AG04449 (cell line): ENCODE results near the gene PCF11.

ENCODE experiments used
- CTCF ChIA-PET: fragments of 350-600 bp; formaldehyde crosslinking; extraction: SDS; loops from one replicate; lab custom pipeline; 2021; ENCODE audit warnings: antibody characterized with exemption; lab: Yijun Ruan, JAX
- POLR2A ChIA-PET: fragments of 400-600, 350-600 bp; formaldehyde crosslinking; extraction: SDS; loops from one replicate; lab custom pipeline; 2020; ENCODE audit warnings: antibody characterized with exemption, inconsistent platforms; lab: Yijun Ruan, JAX
- DNase-seq: peaks from one replicate; pipeline ENCODE4 v3.0.0-alpha.2; 2010; ENCODE audit warnings: low read depth, low spot score
- H3K4me3 ChIP-seq: 2 replicates; pipeline ENCODE4 v1.5.1; 2011; ENCODE audit warnings: low read depth, mild to moderate bottlenecking, control low read depth, low read length
- TF ChIP-seq, protein P1 (sequence below): IDR thresholded peaks from one replicate; pipeline ENCODE4 v1.5.1; 2011; ENCODE audit warnings: mild to moderate bottlenecking, moderate library complexity, low read length, control low read depth, inconsistent platforms; ENCODE audit not compliant: insufficient read depth; ENCODE audit errors: missing control alignments

The PCF11 gene

GRCh38 chr11:83151274-83151977, 5.5 kb upstream of the PCF11 start:
- ChIA-PET POLR2A (no interaction called here), CTCF (no interaction called here)
- no peak for DNase-seq
- H3K4me3 ChIP-seq, result no peak overlapping the region
- TF ChIP-seq, protein P1, sequence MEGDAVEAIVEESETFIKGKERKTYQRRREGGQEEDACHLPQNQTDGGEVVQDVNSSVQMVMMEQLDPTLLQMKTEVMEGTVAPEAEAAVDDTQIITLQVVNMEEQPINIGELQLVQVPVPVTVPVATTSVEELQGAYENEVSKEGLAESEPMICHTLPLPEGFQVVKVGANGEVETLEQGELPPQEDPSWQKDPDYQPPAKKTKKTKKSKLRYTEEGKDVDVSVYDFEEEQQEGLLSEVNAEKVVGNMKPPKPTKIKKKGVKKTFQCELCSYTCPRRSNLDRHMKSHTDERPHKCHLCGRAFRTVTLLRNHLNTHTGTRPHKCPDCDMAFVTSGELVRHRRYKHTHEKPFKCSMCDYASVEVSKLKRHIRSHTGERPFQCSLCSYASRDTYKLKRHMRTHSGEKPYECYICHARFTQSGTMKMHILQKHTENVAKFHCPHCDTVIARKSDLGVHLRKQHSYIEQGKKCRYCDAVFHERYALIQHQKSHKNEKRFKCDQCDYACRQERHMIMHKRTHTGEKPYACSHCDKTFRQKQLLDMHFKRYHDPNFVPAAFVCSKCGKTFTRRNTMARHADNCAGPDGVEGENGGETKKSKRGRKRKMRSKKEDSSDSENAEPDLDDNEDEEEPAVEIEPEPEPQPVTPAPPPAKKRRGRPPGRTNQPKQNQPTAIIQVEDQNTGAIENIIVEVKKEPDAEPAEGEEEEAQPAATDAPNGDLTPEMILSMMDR, result no peak

DNA sequence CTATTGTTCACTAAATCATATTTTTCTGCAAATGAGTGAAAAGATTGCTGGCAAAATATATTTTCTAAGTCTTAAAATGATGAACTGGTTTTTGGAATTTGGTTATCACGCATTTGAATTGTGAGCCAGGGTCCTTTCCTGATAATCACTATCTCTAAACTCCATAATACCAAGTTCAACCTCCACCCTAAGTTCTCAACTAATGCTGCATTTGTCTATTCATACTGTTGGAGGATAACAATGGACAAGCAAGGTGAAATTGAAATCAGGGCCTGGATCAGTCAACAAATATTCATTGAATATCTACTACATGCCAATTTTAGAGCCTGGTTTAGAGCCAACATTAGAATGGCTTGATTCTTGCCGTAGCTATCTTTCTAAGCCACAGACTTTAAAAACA, 4.7 kb upstream of the PCF11 start:
- TF ChIP-seq, protein P1, result no peak
- H3K4me3 ChIP-seq, result no peak overlapping the region
- POLR2A ChIA-PET, result no interaction called here
- no peak for DNase-seq
- CTCF ChIA-PET, result no interaction called here

DNA sequence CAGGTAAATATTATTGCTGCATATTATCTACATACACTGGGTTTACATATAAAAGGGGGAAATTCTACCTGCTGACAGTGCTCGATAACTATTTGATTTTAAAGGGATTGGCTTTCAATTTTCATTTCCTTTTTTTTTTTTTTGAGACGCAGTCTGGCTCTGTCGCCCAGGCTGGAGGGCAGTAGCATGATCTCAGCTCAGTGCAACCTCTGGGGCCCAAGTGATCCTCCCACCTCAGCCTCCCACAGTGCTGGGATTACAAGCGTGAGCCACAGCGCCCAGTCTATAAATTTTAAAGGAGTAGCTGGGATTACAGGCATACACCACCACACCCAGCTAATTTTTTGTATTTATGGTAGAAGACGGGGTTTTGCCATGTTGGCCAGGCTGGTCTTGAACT, 3.2 kb upstream of the PCF11 start:
- DNase-seq, result no peak
- TF ChIP-seq, protein P1, result no peak
- ChIA-PET CTCF (no interaction called here), POLR2A (no interaction called here)
- H3K4me3 ChIP-seq, result no peak overlapping the region

GRCh38 chr11:83156144-83156995, 561 bp upstream of the PCF11 start:
- POLR2A ChIA-PET, result interaction anchor here (0.9 to 2.5 kb wide), 10 partner anchors 8 to 255 kb away, joined by 3 to 18 read pairs (median 5); partner anchors contain the start of genes DDIAS, PRCP and RAB30
- CTCF ChIA-PET, result interaction anchor here (0.9 to 1.4 kb wide), 2 partner anchors 20 to 67 kb away, joined by 3 read pairs; no protein-coding TSS in a partner anchor
- H3K4me3 ChIP-seq, result peak overlapping the region; percentile 73

DNA sequence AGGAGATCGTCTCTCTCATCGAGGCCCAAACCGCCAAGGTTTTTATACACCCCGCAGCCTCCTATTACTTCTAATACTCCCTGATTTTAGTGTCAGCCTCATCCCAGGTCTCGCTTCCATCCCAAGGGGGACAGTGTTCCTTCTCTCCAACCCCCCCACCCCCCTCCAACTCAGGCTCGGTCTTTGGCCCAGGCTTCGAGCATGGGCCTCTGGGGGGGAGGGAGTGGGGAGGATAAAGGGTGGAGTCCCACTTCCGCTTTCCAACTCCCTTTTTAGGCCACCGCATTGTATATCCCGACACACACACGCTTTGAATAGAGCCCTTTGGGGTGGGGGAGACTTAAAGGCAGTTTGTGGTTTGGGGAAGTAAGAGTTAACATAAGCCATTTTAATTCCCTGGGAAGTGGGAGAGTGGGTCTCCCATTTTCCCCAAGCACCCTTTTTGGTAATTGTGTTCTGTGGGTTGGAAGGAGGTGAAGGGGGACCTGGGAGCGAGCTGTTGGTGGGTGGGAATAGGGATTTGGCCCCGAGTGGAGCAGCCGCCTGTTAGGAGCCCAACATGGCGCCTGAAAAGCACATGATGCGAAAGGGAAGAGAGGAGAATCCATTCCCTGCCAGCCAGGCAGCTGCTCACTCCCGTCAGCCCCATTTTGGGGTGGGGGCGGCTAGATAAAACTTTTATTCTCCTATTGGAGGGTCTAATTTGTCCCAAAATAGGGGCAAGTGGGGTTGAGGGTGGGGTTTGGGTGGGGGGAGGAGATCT, 844 bp downstream of the PCF11 start:
- no peak for DNase-seq
- POLR2A ChIA-PET, result interaction anchor here (1.0 to 2.5 kb wide), 6 partner anchors 21 to 257 kb away, joined by 3 to 18 read pairs (median 8); partner anchors contain the start of genes DDIAS, PRCP and RAB30
- TF ChIP-seq, protein P1, result no peak
- H3K4me3 ChIP-seq, result peak overlapping the region; percentile 84
- CTCF ChIA-PET, result no interaction called here

More at GRCh38 chr11:83156144-83156995, 561 bp upstream of the PCF11 start:
- TF ChIP-seq, protein P1, result no peak
- peak; percentile 99 for DNase-seq
